HG03175 (cell line): ENCODE data around the gene TOLLIP.

Experiments
- ATAC-seq: cut with Tn5 transposase; IDR thresholded peaks from one replicate; pipeline ENCODE4 v1.9.1; 2021; ENCODE audit warnings: mild to moderate bottlenecking, moderate library complexity; ENCODE audit not compliant: unreplicated experiment

The TOLLIP gene

GRCh38 chr11:1234054-1234720 lies 75.2 kb downstream of the TOLLIP start:
- ATAC-seq, result no peak

DNA sequence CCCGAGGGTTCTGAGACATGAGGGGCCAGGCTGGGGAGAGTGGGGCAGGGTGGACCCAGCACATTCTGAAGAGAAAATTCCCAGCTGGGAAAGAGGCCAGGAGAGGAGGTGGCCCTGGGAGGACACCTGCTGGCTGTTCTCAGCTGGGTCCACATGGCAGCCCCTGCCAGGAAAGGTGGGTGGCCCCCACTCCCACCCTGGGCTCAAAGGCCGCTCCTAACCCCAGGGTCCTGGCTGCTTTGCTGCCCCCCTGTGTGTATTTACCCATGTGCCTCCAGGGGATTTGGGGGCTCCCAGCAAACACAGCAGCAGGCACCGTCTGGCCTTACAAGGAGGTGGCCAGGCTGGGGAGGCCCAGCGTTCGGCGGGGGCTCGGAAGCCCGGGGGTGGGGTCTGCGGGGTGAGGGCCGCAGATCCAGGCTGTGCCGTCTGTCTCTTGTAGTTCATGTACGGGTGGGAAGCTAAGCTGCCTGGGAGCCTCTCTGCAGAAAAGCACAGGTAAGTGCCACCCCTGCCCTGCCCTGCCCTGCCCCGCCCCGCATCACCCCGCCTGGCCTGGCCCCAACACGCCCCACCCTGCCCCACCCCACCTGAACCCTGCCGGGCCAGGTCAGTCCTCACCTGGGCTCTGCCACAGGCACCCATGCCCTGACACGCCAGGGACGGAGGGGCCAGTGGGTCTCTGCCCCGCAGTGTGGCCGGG lies 75.9 kb downstream of the TOLLIP start:
- no peak for ATAC-seq

DNA sequence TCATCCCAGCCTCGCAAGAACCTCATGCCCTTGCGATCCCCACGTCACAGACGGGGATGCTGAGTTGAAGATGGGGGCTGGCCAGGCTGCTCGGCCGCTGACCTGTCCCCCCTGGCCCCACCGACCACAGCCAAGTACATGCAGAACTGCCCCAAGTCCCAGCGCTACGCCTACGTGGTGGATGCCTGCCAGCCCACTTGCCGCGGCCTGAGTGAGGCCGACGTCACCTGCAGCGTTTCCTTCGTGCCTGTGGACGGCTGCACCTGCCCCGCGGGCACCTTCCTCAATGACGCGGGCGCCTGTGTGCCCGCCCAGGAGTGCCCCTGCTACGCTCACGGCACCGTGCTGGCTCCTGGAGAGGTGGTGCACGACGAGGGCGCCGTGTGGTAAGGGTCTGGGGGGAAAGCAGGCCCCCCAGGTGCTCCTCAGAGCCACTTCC lies 76.5 kb downstream of the TOLLIP start:
- ATAC-seq, result no peak

- ATAC-seq, result no peak
Observed at GRCh38 chr11:1232021-1232882, 77.2 kb downstream of the TOLLIP start.

- ATAC-seq, result no peak
Observed at GRCh38 chr11:1231396-1232020, 77.9 kb downstream of the TOLLIP start.

- ATAC-seq, result no peak
Observed at GRCh38 chr11:1230456-1231395, 78.7 kb downstream of the TOLLIP start.

- ATAC-seq, result no peak
Observed at GRCh38 chr11:1230121-1230455, 79.3 kb downstream of the TOLLIP start.

DNA sequence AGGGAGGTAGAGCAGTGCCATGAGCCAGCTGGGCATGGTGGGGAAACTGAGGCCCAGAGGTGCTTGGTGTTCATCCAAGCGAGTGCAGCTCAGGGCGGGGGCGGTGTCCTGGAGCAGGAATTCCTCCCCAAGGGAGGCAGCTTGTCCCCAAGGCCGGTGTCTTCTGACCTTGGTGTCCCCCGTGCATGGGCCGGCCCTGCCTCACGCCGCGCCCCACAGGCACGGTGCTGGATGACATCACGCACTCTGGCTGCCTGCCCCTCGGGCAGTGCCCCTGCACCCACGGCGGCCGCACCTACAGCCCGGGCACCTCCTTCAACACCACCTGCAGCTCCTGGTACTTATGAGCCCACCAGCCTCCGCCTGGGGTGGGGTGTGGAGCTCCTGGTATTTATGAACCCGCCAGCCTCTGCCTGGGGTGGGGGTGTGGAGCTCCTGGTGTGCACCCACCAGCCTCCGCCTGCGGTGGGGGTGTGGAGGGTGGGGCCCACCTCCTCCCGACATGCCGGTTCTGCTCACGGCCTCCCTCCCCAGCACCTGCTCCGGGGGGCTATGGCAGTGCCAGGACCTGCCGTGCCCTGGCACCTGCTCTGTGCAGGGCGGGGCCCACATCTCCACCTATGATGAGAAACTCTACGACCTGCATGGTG lies 79.8 kb downstream of the TOLLIP start:
- no peak for ATAC-seq

GRCh38 chr11:1228921-1229451 lies 80.4 kb downstream of the TOLLIP start:
- no peak for ATAC-seq

DNA sequence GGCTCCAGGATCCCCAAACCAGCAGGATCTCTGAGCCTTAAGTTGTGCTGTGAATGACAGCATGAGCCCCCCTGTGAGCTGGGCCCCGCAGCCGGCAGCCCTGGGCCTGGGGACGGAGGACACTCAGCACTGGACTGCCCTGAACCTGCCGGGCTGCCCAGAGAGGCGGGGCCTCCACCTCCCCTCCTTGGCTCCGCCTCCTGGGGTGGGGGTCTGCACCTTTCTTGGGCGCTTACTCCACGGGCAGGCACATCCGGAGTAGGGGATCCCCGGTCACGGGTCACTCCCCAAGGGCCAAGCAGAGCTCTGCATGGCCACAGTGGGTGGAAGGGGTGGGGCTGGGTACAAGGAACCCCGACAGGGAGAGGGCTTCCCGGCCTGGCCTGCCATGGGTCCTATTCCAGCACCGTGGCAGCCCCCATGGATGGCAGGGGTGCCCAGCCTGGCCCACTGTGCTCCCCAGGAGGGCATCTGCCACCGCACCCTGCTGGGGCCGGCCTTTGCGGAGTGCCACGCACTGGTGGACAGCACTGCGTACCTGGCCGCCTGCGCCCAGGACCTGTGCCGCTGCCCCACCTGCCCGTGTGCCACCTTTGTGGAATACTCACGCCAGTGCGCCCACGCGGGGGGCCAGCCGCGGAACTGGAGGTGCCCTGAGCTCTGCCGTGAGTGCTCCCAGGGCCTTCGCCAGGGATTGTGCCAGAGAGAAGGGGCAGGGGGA lies 81.2 kb downstream of the TOLLIP start:
- ATAC-seq, result no peak

GRCh38 chr11:1227551-1228100 lies 81.8 kb downstream of the TOLLIP start:
- no peak for ATAC-seq

- no peak for ATAC-seq
Observed at GRCh38 chr11:1226986-1227550, 82.4 kb downstream of the TOLLIP start.

DNA sequence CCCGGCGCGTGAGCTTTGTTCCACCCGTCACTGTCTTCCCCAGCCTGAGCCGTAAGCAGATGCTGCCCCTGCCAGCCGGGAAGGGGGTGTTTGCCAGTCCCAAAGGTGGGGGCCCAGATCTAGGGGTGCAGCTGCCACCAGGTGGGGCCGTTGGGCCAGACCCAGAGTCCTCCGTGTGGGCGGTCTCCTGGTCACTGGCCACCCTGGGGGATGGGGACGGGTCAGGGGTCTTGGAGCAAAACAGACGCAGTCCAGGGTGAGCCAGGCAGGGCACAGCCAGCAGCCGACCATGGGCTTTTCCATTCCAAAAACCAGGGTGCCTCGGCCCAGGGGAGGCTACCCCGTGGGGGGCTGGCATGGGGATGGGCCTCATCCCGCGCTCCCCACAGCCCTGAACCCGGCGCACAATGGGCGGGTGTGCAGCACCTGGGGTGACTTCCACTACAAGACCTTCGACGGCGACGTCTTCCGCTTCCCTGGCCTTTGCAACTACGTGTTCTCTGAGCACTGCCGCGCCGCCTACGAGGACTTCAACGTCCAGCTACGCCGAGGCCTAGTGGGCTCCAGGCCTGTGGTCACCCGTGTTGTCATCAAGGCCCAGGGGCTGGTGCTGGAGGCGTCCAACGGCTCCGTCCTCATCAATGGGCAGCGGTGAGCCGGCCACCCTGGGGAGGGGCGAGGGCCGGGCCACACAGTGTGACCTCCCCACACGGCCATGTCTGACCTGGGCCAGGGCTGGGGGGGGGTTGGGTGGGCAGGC lies 83.0 kb downstream of the TOLLIP start:
- ATAC-seq, result no peak

GRCh38 chr11:1225386-1226225 lies 83.8 kb downstream of the TOLLIP start:
- ATAC-seq, result no peak

- no peak for ATAC-seq
Observed at GRCh38 chr11:1224491-1225385, 84.7 kb downstream of the TOLLIP start.
